ENCODE data around the gene SRL. TPM values are rescaled to one million over a fixed set of nuclear protein-coding genes. Genes with fewer than 3 reads are reported as not detected.

Gene SRL
- total RNA-seq, 1 donor from 2014 or later = not detected

DNA sequence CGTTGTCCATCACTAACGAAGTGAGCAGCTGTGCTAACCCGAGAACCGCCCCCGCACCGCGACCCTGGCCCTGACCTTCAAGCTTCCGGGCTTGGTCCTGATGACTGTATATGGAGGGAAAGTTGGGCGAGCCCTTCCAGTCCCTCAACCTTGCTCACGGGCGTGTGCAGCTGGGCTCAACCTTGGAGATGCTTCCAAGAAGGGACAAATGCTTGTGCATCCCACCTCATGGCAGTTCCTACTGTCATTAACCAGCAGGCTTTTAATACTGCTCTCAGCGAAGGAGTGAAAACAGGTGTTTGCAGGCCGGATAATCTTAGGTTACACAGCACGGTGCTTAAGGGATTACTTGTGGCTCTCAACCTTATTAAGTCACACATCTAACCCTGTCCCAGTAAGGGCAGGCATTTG, 33.5 kb downstream of the SRL start:
- H3K4me3 ChIP-seq (ENCODE audit: low read depth, low read length) = no peak overlapping the region
- DNase-seq (ENCODE audit: low read depth) = no peak
- TF ChIP-seq CTCF (conservative IDR thresholded peaks at IDR 0.05; ENCODE audit: low read depth, low read length) = no peak

- no peak for TF ChIP-seq CTCF (conservative IDR thresholded peaks at IDR 0.05; ENCODE audit: low read depth, low read length)
- H3K4me3 ChIP-seq (ENCODE audit: low read depth, low read length) = no peak overlapping the region
Observed at GRCh38 chr16:4207683-4208340, 34.1 kb downstream of the SRL start.

DNA sequence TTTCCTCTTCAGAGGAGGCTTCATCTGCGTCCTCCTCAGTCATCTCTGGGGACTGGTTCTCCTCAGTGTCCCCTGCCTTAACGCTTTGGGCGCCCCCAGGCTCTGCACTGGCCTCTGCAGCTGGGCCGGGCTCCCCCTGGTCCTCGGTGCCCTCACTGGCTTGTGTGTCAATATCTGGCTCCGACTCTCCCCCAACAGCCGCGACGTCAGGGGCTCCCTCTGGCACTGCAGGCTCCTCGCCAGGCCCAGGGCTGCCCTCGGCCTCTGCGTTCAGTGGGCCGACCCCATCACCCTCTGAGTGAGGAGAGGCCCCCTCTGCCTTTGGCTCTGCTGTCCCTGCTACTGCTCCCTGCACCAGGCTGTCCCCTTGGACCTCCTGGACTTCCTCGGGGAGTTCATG, 34.7 kb downstream of the SRL start:
- TF ChIP-seq CTCF (conservative IDR thresholded peaks at IDR 0.05; ENCODE audit: low read depth, low read length) = no peak
- no peak overlapping the region for H3K4me3 ChIP-seq (ENCODE audit: low read depth, low read length)
- DNase-seq (ENCODE audit: low read depth) = no peak

More at GRCh38 chr16:4207683-4208340, 34.1 kb downstream of the SRL start:
- DNase-seq (ENCODE audit: low read depth) = no peak

GRCh38 chr16:4206680-4207079, 35.2 kb downstream of the SRL start:
- no peak for TF ChIP-seq CTCF (conservative IDR thresholded peaks at IDR 0.05; ENCODE audit: low read depth, low read length)
- no peak for DNase-seq (ENCODE audit: low read depth)
- H3K4me3 ChIP-seq (ENCODE audit: low read depth, low read length) = no peak overlapping the region

DNA sequence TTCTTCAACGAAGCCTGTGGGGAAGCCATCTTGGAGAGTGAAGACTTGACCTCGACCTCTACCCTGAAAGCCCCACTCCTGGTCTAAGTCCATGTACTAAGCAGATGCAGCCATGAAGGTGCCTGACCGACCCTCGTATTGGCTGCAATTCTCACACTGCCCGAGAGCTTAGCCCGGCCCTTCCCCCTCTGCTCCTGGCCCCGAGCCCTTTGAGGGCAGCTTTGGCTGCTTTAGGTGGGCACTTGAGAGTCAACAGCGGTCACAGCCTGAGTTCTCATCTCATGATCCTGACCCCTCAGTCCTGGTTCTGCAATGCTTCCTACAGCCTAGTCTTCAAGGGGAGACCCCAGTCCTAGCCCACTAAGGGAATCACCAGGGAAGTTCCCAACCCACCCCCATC, 35.9 kb downstream of the SRL start:
- DNase-seq (ENCODE audit: low read depth) = no peak
- no peak for TF ChIP-seq CTCF (conservative IDR thresholded peaks at IDR 0.05; ENCODE audit: low read depth, low read length)
- H3K4me3 ChIP-seq (ENCODE audit: low read depth, low read length) = no peak overlapping the region

GRCh38 chr16:4204521-4204920, 37.4 kb downstream of the SRL start:
- no peak overlapping the region for H3K4me3 ChIP-seq (ENCODE audit: low read depth, low read length)
- no peak for TF ChIP-seq CTCF (conservative IDR thresholded peaks at IDR 0.05; ENCODE audit: low read depth, low read length)
- DNase-seq (ENCODE audit: low read depth) = no peak

- no peak for DNase-seq (ENCODE audit: low read depth)
- no peak overlapping the region for H3K4me3 ChIP-seq (ENCODE audit: low read depth, low read length)
- TF ChIP-seq CTCF (conservative IDR thresholded peaks at IDR 0.05; ENCODE audit: low read depth, low read length) = no peak
Observed at GRCh38 chr16:4203748-4204147, 38.1 kb downstream of the SRL start.

All from epithelial cell of proximal tubule (primary cell).